Caco-2 (cell line): ENCODE results near the gene UBR4. TPM values are rescaled to one million over a fixed set of nuclear protein-coding genes. Genes with fewer than 3 reads are reported as not detected.
A peak's percentile ranks its signal among the peaks of the same experiment; 100 is the strongest.

Experiments used
- BruUV-seq: library from RNA; stranded (reverse); fragments of 400-500 nt; replicated peaks from 2 replicates; lab custom pipeline; 2021; lab: Mats Ljungman, UMichigan
- CTCF ChIA-PET: fragments of 300-600 bp; sonication (Branson Sonifier 250); formaldehyde crosslinking; loops from one replicate; lab custom pipeline; 2022; ENCODE audit warnings: antibody characterized with exemption; lab: Charles Lee
- POLR2A ChIA-PET: fragments of 300-600 bp; sonication (Branson Sonifier 250); formaldehyde crosslinking; loops from one replicate; lab custom pipeline; 2022; ENCODE audit warnings: antibody characterized with exemption; lab: Charles Lee
- DNase-seq, 2 experiments: peaks; one replicate each; pipeline versions ENCODE4 v3.0.0 to v3.0.0-alpha.2; 2020 to 2022
- H3K27me3 ChIP-seq: replicated peaks from 2 replicates; pipeline ENCODE4 v1.6.0; 2011; ENCODE audit warnings: low read length; ENCODE audit not compliant: control insufficient read depth, insufficient read depth
- H3K36me3 ChIP-seq: 2 replicates; pipeline ENCODE4 v1.5.1; 2011; ENCODE audit warnings: low read length; ENCODE audit not compliant: control insufficient read depth, insufficient read depth
- H3K4me1 ChIP-seq: fragments of 250-450 bp; sonication (Bioruptor Pico); 2 replicates; pipeline ENCODE4 v1.5.1; 2020; ENCODE audit warnings: mild to moderate bottlenecking
- H3K4me3 ChIP-seq: 2 replicates; pipeline ENCODE4 v1.5.1; 2011; ENCODE audit warnings: low read depth, mild to moderate bottlenecking, control low read depth, low read length
- H3K9me3 ChIP-seq: fragments of 250-450 bp; sonication (Bioruptor Pico); 2 replicates; pipeline ENCODE4 v1.5.1; 2020; ENCODE audit warnings: mild to moderate bottlenecking, moderate library complexity
- H3K27ac Mint-ChIP-seq: one replicate; pipeline ENCODE4 v1.8.0; 2022; ENCODE audit warnings: mixed read lengths; ENCODE audit not compliant: unreplicated experiment
- H3K27me3 Mint-ChIP-seq: one replicate; pipeline ENCODE4 v1.8.0; 2022; ENCODE audit warnings: mixed read lengths; ENCODE audit not compliant: insufficient read depth, unreplicated experiment
- H3K36me3 Mint-ChIP-seq: one replicate; pipeline ENCODE4 v1.8.0; 2022; ENCODE audit warnings: mild to moderate bottlenecking, mixed read lengths; ENCODE audit not compliant: insufficient read depth, unreplicated experiment
- H3K4me1 Mint-ChIP-seq: one replicate; pipeline ENCODE4 v1.8.0; 2022; ENCODE audit warnings: low read depth, mixed read lengths; ENCODE audit not compliant: unreplicated experiment
- H3K4me3 Mint-ChIP-seq: one replicate; pipeline ENCODE4 v1.8.0; 2022; ENCODE audit warnings: mild to moderate bottlenecking, moderate library complexity, mixed read lengths; ENCODE audit not compliant: unreplicated experiment
- H3K9me3 Mint-ChIP-seq: one replicate; pipeline ENCODE4 v1.8.0; 2022; ENCODE audit warnings: mixed read lengths; ENCODE audit not compliant: unreplicated experiment
- CTCF ChIP-seq, 2 experiments: fragments of 200-600 bp in 1 of 2; IDR thresholded peaks; 1 replicate in 1 of 2; 2 replicates in 1 of 2; pipeline versions ENCODE4 v1.5.1 to v1.8.0; 2011 to 2022; ENCODE audit warnings: antibody characterized with exemption in 1 of 2, control low read depth in 1 of 2, inconsistent platforms in 1 of 2, low read depth in 1 of 2, low read length in 1 of 2, mild to moderate bottlenecking in 1 of 2, moderate library complexity in 1 of 2; ENCODE audit not compliant: insufficient read depth in 1 of 2, severe bottlenecking in 1 of 2, unreplicated experiment in 1 of 2
- intact Hi-C: fragments of 100-400 bp; cut with micrococcal nuclease; formaldehyde crosslinking; loops from one replicate; pipeline ENCODE4 v1.10.0; 2022; ENCODE audit not compliant: unreplicated experiment
- total RNA-seq: library from RNA; stranded (reverse); gene quantifications from 2 replicates; pipeline ENCODE4 v1.2.3, GENCODE V29; 2022

The UBR4 gene
- total RNA-seq, 1 experiment from 2014 or later, result 317 TPM

DNA sequence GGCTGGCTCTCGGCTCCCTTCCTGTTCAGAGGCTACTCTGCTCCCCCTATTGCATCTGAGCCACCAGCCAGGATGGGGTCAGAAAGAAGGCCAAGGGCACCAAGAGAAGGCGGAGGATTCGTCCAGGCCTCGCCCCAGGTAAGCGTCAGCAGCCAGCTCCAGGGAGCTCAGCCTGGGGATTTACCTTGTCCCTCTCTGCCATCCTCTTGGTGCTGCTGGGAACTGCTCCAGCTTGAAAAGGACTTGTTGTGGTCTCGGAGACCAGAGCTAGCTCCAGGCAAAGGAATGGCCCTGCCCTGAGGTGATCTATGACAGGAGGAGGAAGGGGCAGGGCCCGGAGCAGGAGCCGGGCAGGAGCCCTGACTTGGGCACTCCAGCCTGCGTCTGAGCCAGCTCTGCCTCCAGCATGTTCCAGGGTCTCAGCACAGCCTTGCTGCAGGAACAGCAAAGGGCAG is 139.8 kb downstream of the UBR4 start:
- intact Hi-C loops, result no loop called here
- POLR2A ChIA-PET, result no interaction called here
- Mint-ChIP-seq H3K4me1 (no peaks in the 10 kb centered on the region), H3K27ac (peak overlapping the region; percentile 75), H3K36me3 (peaks cover 81% of the 10 kb centered on the region), H3K27me3 (no peaks in the 10 kb centered on the region), H3K9me3 (no peaks in the 10 kb centered on the region), H3K4me3 (no peak overlapping the region)
- BruUV-seq, result no TSS peak
- no peaks in the 10 kb centered on the region for H3K9me3 ChIP-seq
- no peak for DNase-seq
- H3K36me3 ChIP-seq, result no peaks in the 10 kb centered on the region
- H3K4me3 ChIP-seq, result no peak overlapping the region
- no peak for TF ChIP-seq CTCF (IDR thresholded peaks at IDR 0.05; ENCODE audit: insufficient read depth in 1 of 2, low read depth in 1 of 2, low read length in 1 of 2, severe bottlenecking in 1 of 2, unreplicated experiment in 1 of 2)
- no peaks in the 10 kb centered on the region for H3K4me1 ChIP-seq
- CTCF ChIA-PET, result interaction anchor here (0.6 to 0.8 kb wide), 2 partner anchors 165 to 186 kb away, joined by 3 read pairs; no protein-coding TSS in a partner anchor
- no peaks in the 10 kb centered on the region for H3K27me3 ChIP-seq

- Mint-ChIP-seq H3K9me3 (no peaks in the 10 kb centered on the region), H3K4me3 (no peak overlapping the region), H3K27ac (peak overlapping the region; percentile 75), H3K36me3 (peaks cover 74% of the 10 kb centered on the region), H3K27me3 (no peaks in the 10 kb centered on the region), H3K4me1 (no peaks in the 10 kb centered on the region)
- no peak for DNase-seq
- CTCF ChIA-PET, result no interaction called here
- TF ChIP-seq CTCF (IDR thresholded peaks at IDR 0.05; ENCODE audit: insufficient read depth in 1 of 2, low read depth in 1 of 2, low read length in 1 of 2, severe bottlenecking in 1 of 2, unreplicated experiment in 1 of 2), result no peak
- no peaks in the 10 kb centered on the region for H3K36me3 ChIP-seq
- no peaks in the 10 kb centered on the region for H3K4me1 ChIP-seq
- intact Hi-C loops, result no loop called here
- H3K27me3 ChIP-seq, result no peaks in the 10 kb centered on the region
- POLR2A ChIA-PET, result no interaction called here
- TSS peak; percentile 5 for BruUV-seq
- no peak overlapping the region for H3K4me3 ChIP-seq
- H3K9me3 ChIP-seq, result no peaks in the 10 kb centered on the region
These were observed 141.3 kb downstream of the UBR4 start for GRCh38 chr1:19068639-19069276.

- no peaks in the 10 kb centered on the region for H3K27me3 Mint-ChIP-seq
- Histone ChIP-seq H3K9me3 (no peaks in the 10 kb centered on the region), H3K36me3 (no peaks in the 10 kb centered on the region), H3K4me3 (no peak overlapping the region), H3K4me1 (no peaks in the 10 kb centered on the region), H3K27me3 (no peaks in the 10 kb centered on the region)
- TF ChIP-seq CTCF (IDR thresholded peaks at IDR 0.05; ENCODE audit: insufficient read depth in 1 of 2, low read depth in 1 of 2, low read length in 1 of 2, severe bottlenecking in 1 of 2, unreplicated experiment in 1 of 2), result no peak
- BruUV-seq, result no TSS peak
- H3K4me3 Mint-ChIP-seq, result no peak overlapping the region
- H3K27ac Mint-ChIP-seq, result peak overlapping the region; percentile 75
- intact Hi-C loops, result no loop called here
- CTCF ChIA-PET, result no interaction called here
- POLR2A ChIA-PET, result no interaction called here
- H3K9me3 Mint-ChIP-seq, result no peaks in the 10 kb centered on the region
- peaks cover 67% of the 10 kb centered on the region for H3K36me3 Mint-ChIP-seq
- DNase-seq, result no peak
- H3K4me1 Mint-ChIP-seq, result no peaks in the 10 kb centered on the region
These were observed 142.0 kb downstream of the UBR4 start for GRCh38 chr1:19067912-19068638.
